ENCODE results near the gene ZNF17.
"Not testable (repeated sequence)": the region's sequence is repeated elsewhere in the genome, so short reads cannot be mapped to it uniquely, and the experiment has no call there.

ZNF17 gene

DNA sequence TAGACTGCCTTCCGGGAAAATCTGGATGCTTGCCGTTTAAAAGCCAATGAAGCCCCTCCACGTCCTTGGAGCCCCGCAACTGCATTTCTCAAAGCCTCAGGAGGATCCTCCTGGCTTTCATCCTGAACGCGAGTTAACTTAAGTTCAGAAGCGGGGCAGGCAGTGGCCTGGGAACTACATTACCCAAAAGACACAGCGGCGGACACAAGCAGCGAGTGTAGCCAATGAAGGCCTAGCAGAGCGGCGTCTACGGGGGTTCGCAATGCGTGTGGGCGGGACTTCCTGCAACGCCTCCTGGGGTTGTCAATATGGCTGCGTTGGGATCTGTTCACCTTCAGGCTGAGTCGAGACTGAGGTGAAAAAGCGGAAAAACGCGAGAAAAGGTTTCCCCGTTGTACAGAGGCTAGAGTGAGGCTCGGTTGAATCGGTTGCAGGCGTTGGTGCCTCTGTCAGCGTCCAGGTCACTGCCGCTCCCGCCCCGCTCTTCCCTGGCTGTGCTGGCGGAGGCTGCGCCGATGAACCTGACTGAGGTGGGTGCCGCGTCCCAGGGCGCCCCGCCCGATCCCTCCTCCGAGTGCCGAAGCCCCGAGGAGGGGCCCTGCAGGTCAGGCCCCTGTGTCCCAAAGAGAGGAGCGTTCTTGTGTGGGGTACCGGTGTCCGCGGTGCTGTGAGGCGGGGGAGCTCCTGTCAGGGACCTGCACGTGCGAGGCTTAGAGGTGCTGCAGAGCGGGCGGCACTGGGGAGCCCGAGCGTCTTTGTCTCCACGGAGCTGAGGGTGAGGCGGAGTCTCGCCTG is at the start of gene ZNF17:
ZNF17 (plus strand) TSS at position 285 of the 795 bp plus-strand sequence. CDS start 2,455 bp downstream, outside the sequence.
- peak; percentile 80 to 90 (median 86) for DNase-seq

GRCh38 chr19:57362419-57362818 is 48.5 kb upstream of the ZNF17 start:
- DNase-seq, result no peak

- DNase-seq, result peak; percentile 93 to 98 (median 98)
These were observed 47.8 kb upstream of the ZNF17 start, which contains the start of the genes TRAPPC2B and ZNF547 for GRCh38 chr19:57362997-57363687. TRAPPC2B (plus strand) TSS chr19:57363551; CDS start chr19:57364834, 1,283 bp downstream. ZNF547 (plus strand) TSS chr19:57363551; CDS start chr19:57368556, 5,005 bp downstream.

GRCh38 chr19:57363688-57364181 is 47.2 kb upstream of the ZNF17 start:
- DNase-seq, result no peak

- DNase-seq, result no peak
These were observed 44.2 kb upstream of the ZNF17 start for GRCh38 chr19:57366776-57367175.

DNA sequence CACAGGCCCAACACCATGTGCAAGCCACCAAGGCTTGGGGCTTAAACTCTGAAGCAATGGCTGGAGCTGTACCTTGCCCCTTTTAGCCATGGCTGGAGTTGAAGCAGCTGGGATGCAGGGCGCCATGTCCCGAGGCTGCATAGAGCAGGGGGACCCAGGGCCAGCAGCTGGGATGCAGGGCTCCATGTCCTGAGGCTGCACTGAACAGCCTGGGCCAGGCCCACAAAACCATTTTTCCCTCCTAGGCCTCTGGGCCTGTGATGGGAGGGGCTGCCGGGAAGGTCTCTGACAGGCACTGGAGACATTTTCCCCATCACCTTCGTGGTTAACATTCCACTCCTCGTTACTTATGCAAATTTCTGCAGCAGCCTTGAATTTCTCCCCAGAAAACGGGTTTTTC is 36.8 kb upstream of the ZNF17 start:
- no peak for DNase-seq

- not testable (repeated sequence) for DNase-seq
These were observed 36.3 kb upstream of the ZNF17 start for GRCh38 chr19:57374647-57375046.

- DNase-seq, result no peak
These were observed 34.8 kb upstream of the ZNF17 start for GRCh38 chr19:57376151-57376550.

DNA sequence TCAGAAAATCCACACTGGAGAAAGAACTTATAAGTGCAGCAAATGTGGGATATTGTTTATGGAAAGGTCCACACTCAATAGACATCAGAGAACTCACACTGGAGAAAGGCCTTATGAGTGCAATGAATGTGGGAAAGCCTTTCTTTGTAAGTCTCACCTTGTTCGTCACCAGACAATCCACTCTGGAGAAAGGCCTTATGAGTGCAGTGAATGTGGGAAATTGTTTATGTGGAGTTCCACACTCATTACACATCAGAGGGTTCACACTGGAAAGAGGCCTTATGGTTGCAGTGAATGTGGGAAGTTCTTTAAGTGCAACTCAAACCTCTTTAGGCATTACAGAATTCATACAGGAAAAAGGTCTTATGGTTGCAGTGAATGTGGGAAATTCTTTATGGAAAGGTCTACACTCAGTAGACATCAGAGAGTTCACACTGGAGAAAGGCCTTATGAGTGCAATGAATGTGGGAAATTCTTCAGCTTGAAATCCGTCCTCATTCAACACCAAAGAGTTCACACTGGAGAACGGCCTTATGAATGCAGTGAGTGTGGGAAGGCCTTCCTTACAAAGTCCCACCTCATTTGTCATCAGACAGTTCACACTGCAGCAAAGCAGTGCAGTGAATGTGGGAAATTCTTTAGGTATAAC is 33.3 kb upstream of the ZNF17 start:
- DNase-seq, result no peak

DNA sequence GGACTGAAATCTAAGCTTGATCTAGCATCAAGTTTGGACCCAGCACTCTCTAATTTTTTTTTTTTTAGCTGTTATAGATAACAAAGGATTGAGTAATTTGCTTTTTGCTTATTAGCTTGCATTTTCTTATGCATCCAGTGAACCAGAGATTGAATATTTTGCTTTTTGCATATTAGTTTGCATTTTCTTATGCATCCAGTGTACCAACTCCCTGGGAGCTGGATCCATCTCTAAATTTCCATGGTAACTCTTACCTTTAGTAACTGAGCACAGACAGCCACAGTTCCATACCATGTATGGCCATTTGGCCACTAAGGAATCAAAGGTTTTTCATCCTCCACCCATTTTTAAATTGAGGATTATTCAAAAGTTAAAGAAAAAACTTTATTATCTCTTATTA is 30.0 kb upstream of the ZNF17 start:
- DNase-seq, result no peak

DNA sequence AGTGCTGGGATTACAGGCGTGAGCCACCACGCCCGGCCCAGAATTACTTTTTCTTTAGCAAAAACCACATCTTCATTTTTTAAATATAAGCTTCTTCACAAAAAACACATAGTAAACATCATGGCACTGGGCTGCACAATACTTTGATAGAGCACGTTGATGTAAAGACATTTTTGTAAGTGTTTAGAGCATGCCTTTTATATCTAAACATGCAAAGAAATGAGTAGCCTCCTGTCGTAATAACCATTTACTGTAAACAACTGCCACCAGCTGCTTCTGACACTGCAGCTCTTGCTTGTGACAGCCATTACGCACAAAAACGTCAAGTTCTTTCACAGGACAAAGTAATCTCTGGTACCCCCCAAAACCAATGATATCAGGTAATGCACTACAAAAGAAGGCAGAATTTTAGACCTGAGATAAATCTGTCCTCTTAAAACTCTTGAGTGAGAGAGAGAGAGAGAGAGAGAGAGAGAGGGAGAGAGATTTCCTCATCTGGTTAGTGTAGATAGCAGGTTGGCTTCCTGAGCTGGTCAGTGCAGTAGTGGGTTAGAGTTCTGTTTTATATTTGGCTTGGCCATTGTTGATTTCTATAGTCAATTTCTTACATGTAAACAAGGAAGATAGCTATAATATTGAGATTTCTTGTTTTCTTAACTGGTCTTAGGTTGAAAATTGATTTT is 28.0 kb upstream of the ZNF17 start:
- DNase-seq, result no peak

GRCh38 chr19:57389194-57389729 is 21.7 kb upstream of the ZNF17 start:
- DNase-seq, result no peak

GRCh38 chr19:57389730-57390598 is 21.0 kb upstream of the ZNF17 start, which contains the start of gene ZNF548:
ZNF548 (plus strand) TSS chr19:57389854; CDS start chr19:57390100, 246 bp downstream.
- peak; percentile 92 to 97 (median 92) for DNase-seq

DNA sequence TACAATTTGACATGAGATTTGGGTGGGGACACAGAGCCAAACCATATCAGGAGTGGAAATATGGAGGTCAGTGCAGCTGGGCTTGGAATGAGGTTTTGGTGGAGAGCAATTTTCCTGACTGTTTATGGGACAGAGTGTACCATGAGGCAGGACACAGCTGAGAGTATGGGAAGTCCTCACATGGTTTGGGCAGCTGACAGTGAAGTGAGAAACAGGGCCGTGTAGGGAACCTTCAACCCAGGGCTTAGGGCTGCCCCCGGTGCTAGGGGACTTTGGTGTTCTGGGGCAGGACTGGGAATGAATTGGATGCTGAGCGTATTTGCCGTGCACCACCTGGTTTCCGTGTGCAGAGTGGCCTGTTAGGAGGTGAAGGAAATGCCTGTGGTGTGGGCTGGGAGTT is 15.3 kb upstream of the ZNF17 start:
- DNase-seq, result no peak

DNA sequence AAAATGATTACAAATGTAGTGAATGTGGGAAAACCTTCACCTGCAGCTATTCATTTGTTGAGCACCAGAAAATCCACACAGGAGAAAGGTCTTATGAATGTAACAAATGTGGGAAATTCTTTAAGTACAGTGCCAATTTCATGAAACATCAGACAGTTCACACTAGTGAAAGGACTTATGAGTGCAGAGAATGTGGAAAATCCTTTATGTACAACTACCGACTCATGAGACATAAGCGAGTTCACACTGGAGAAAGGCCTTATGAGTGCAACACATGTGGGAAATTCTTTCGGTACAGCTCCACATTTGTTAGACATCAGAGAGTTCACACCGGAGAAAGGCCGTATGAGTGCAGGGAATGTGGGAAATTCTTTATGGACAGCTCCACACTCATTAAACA is 12.1 kb upstream of the ZNF17 start:
- no peak for DNase-seq

- no peak for DNase-seq
These were observed 7.0 kb upstream of the ZNF17 start for GRCh38 chr19:57403737-57404563.

DNA sequence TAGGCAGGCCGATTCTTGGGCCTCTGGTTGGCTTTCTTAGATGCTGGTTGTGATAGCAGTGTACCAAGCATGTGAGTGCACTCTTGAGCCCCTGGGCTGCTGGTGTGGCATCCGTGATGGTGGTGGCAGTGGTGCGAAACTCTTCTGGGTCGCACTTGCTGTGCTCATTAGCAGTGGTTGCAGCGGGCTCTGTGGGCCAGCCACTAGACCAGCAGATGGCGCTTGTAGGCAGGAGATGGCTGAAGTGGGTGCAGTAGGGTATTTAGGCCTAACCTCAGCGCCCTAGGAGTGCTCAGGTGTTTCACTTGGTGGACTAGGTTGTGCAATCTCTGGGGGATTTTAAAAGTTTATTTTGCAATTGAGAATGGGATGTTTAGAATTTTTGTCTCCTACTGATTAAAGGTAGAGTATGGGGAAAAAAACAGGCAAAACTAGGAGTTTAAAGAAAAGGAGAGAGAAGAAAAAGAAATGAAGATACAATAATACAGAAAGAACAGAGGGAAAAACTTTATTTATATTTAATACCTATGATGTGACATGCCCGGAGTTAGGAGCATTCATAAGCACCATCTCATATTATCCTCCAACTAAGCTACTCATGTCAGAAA is 4.3 kb upstream of the ZNF17 start:
- DNase-seq, result peak; percentile 22 to 66 (median 59)

DNA sequence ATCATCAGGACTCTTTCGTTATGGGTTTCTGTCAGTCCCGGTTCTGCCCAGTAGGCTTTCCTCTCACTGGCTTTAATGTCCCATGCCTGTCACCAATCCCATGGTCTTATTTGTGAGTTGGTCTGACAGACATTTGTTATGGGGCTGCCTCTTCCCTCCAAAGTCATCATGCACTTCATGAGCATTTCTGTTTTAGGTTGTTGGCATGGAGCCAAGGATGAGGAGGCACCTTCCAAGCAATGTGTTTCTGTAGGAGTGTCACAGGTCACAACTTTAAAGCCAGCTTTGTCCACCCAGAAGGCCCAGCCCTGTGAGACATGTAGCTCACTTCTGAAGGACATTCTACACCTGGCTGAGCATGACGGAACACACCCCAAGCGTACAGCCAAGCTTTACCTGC is 8.5 kb downstream of the ZNF17 start:
- DNase-seq, result no peak

GRCh38 chr19:57421037-57421436 is 10.1 kb downstream of the ZNF17 start:
- no peak for DNase-seq

All from stimulated activated naive CD4-positive, alpha-beta T cell (primary cell).